Astrocyte of the hippocampus (primary cell): ENCODE data around the gene SFI1.
"Not testable (repeated sequence)": the region's sequence is repeated elsewhere in the genome, so short reads cannot be mapped to it uniquely, and the experiment has no call there.

Experiments
- DNase-seq: peaks from one replicate; pipeline ENCODE4 v3.0.0; 2011; ENCODE audit warnings: low read depth, low spot score

SFI1 gene

GRCh38 chr22:31496007-31496734 lies at the start of gene SFI1:
SFI1 (plus strand) TSS chr22:31496536; CDS start chr22:31508285, 11,749 bp downstream.
- DNase-seq, result peak; percentile 97

GRCh38 chr22:31446767-31447166 lies 49.6 kb upstream of the SFI1 start:
- DNase-seq, result no peak

- no peak for DNase-seq
Measured at GRCh38 chr22:31447337-31447736, 49.0 kb upstream of the SFI1 start.

- DNase-seq, result peak; percentile 20
Measured at GRCh38 chr22:31448382-31448781, 48.0 kb upstream of the SFI1 start.

GRCh38 chr22:31449506-31449905 lies 46.8 kb upstream of the SFI1 start:
- no peak for DNase-seq

GRCh38 chr22:31451709-31452571 lies 44.4 kb upstream of the SFI1 start:
- DNase-seq, result peak; percentile 65

- DNase-seq, result no peak
Measured at GRCh38 chr22:31461699-31462098, 34.6 kb upstream of the SFI1 start.

GRCh38 chr22:31465307-31465706 lies 31.0 kb upstream of the SFI1 start:
- no peak for DNase-seq

- peak; percentile 87 for DNase-seq
Measured at GRCh38 chr22:31474743-31475142, 21.6 kb upstream of the SFI1 start.

GRCh38 chr22:31475800-31476199 lies 20.5 kb upstream of the SFI1 start:
- no peak for DNase-seq

- no peak for DNase-seq
Measured at GRCh38 chr22:31477329-31477728, 19.0 kb upstream of the SFI1 start.

- no peak for DNase-seq
Measured at GRCh38 chr22:31481129-31481528, 15.2 kb upstream of the SFI1 start.

- not testable (repeated sequence) for DNase-seq
Measured at GRCh38 chr22:31482470-31482869, 13.9 kb upstream of the SFI1 start.

GRCh38 chr22:31486369-31486768 lies 10.0 kb upstream of the SFI1 start:
- not testable (repeated sequence) for DNase-seq

- DNase-seq, result no peak
Measured at GRCh38 chr22:31486951-31487350, 9.4 kb upstream of the SFI1 start.

- no peak for DNase-seq
Measured at GRCh38 chr22:31488346-31488883, 7.9 kb upstream of the SFI1 start.

GRCh38 chr22:31488988-31489617 lies 7.2 kb upstream of the SFI1 start:
- peak; percentile 71 for DNase-seq

- DNase-seq, result peak; percentile 95
Measured at GRCh38 chr22:31489632-31490495, 6.5 kb upstream of the SFI1 start, which contains the start of gene EIF4ENIF1. EIF4ENIF1 (minus strand) TSS chr22:31489842; CDS start chr22:31488718, 1,124 bp downstream.

GRCh38 chr22:31490496-31490925 lies 5.8 kb upstream of the SFI1 start:
- DNase-seq, result peak; percentile 75

- DNase-seq, result no peak
Measured at GRCh38 chr22:31491218-31491962, 4.9 kb upstream of the SFI1 start.
